GM11168 (cell line): ENCODE data around the gene GDF7.

Experiments used
- in situ Hi-C: fragments of 300-500 bp; cut with MboI; formaldehyde crosslinking; loops from one replicate; pipeline ENCODE4 v1.12.0; 2022; ENCODE audit warnings: low sequenced_read_pairs; ENCODE audit not compliant: unreplicated experiment

GDF7 gene

DNA sequence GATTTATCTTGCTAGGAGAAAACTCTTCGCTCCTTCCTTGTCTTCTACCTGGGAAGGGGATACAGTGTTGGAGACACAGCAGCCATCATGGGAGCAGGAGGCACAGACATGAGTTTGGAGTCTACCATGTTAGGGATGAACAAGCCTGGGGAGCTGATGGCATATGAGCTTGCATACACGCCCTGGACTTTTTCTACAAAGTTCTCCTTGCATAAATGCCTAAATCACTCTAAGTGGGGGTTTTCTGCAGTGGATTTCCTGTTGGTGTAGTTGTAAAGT lies 12.5 kb upstream of the GDF7 start:
- in situ Hi-C loops, result no loop called here

DNA sequence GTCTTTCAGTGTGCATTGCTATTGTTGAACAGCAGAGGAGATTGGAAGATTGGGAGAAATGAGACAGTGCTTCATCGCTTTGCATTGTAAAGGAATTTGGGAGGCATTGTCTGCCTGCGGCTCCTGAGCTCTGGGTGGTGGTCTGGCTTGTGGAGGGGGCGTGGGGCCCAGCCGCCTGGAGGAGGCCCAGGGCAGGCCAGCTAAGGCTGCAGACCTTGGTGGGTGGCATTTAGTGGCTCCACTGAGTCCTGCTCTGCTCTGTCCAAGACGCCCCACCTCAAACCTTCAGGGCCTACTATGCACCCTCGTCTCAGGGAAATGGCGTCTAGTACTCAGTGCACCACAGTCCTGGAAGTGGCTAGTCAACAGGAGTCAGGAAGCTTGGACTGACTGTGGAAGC lies 10.4 kb upstream of the GDF7 start:
- in situ Hi-C loops, result no loop called here

DNA sequence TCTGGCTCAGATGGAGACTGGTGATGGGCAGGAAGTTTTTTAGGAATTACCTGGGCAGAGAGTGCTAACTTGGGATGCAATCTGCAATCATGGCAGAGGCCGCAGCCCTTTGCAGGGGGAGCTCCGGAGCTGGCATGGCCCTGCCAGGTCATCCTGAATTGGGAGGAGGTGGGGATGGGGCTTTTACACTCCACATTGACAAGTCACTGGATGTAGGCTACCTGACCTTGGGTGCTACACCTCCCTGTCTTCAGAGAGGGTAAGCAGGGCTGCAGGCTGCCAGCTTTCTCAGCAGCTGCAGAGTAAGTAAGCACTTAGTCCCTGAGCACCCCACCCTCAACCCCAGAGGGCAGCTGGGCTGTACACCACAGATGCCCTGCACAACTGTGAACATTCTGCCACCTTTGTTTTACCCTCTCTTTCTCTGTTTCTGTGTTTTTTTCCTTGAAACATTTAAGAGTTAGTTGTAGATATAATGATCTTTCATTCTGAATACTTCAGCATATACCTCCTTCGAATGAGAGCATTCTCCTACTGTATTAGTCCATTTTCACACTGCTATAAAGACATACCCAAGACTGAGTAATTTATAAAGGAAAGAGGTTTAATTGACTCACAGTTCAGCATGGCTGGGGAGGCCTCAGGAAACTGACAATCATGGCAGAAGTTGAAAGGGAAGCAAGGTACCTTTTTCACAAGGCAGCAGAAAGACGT lies 9.3 kb upstream of the GDF7 start:
- in situ Hi-C loops, result no loop called here

DNA sequence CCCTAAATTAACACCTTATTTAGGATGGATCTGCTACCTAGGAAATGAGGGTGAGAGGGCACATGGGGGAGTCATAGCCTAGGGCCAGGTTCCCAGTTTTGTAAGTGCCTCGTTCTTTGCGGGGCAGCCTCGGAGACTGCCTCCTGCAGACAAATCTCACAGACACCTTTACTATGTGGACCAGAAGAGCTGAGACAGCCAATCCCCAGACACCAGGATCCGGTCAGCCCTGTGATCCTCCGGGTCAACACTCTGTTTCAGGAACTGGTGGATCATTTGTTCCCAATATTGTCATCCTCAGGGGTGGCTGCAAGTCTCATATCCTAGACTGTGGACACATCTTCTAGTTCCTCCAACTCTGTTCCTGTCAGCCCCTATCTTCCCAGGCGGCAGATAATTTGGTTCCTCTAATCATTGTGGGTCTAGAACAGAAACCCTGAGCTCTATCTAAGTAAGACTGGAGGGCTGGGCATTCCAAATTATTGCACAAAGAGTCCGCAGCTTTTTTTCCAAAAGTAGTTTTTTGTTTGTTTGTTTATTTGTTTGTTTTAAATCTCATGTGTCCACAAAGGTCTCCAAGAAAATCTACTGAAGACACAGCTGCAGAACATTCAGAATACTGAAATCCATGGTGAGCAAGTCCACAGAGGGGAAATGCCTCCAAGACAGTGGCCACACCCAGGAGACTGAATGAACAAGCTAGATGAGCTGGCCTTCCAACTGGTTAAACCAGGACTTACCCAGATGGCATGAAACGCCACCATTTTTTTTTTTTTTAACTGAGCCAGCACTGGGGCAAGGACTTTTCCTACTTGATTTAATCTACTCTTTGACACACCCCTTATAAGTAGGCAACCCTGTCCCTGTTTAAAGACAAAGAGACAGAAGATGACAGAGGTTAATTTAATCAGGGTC lies 6.2 kb upstream of the GDF7 start:
- in situ Hi-C loops, result loop anchor here (10.0 kb wide), 1 partner anchor 304 kb away; no protein-coding TSS in a partner anchor

DNA sequence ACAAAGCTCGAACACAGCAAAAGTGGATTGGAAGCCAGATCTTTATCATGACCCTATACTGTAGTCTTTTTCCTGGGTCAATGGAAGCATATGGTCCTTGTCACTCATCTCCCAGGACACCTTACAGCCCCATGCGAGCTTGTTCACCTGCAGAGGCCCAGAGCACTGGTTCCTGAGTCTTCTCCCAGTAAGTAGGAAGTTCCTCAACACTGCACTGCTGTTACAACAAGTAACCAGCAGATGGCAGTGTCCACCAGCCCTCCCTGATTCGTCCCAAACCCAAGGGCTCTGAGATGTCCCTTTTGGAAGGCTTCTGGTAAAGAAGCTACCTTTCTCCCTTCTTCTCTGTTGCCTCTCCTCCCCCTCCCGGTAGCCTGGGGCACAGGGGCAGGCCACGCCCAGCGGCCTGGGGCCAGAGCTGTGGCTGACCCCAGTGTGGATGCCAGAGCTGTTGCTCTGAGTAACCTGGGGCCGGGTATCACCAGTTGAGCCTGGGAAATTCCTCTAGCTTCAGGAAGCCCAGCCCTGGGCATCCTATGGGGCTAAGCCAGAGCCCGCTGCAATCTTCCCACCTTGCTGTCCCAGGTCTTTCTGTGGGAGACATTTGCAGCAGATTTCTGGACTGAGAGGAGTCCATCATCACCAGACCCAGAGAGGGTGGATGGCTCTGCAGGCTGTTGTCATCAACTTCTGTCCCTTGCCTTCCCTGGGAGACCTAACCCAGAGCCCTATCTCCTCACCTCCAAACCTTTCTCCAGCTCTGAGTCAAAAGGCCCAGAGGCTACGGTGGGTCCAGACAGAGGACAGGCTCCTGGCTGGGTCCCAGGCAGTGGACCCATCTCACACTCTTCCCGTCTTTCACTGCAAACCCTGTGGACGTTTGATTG lies 5.3 kb upstream of the GDF7 start:
- in situ Hi-C loops, result loop anchor here (10.0 kb wide), 1 partner anchor 303 kb away; no protein-coding TSS in a partner anchor

DNA sequence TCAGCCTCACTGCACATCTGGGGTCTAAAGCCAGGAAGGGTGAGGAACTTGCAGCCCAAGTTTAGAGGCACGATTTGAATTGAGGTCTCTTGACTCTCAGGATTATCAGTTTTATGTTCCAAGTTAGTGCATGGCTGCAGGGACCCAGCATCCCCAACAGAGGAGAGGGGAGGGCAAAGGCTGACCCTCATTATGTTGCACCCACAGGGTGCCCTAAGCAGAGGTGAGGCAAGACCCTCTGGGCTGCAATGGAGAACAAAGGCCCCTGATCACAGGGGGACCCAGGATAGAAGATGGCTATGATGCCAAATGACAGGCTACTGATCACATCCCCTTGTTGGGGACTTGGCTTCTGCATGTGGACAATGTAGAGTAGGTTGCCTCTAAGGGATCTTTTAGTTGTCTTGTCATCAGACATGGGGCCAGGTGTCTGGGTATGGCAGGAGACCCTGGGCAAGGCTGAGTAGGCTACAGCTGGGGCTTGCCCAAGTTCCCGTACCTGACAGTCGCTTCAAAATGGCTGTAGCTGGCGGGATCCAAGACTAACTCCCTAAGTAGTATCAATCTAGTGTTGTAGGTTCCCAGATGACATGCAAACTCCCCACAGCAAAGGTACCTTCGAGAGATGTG lies 4.5 kb upstream of the GDF7 start:
- in situ Hi-C loops, result loop anchor here (10.0 kb wide), 1 partner anchor 302 kb away; no protein-coding TSS in a partner anchor

DNA sequence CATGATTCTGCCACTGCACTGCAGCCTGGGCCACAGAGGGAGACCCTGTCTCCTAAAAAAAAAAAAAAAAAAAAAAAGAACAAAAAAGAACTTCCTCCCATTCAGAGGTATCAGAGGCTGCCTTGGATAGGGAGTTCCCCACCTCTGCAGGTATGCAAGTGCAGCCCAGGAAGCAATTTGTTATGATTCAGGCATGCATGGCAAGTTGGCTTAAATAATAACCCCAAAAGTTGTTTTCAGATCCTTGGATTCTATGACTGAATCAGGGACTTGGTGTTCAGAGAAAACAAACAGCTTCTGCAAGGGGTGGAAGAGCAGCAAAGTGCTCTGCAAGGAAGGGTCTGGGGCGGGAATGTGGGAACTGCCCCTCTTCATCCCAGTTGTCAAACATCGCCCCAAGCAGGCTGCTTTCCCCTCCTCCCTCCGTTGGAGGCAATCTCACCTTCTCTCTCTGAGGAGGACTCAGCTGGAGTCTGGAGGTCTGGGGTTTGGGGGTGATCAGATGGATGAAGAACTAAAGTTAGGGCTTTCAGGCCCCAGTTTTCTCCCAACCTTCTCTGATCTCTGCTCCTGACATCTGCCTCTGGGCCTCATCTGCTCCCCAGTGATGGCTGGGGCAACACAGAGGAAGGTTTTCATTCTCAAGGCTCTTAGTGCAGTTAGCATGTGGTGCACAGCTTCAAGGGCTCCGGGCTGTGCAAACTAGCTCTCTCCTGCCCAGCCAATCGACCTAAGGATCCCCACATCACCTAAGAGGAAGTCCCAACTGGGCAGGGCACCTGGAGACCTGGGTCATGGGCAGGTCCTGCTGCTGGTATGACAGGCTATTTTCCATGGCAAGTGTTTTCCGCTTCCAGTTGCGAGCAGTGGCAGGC lies 3.5 kb upstream of the GDF7 start:
- in situ Hi-C loops, result loop anchor here (10.0 kb wide), 1 partner anchor 301 kb away; no protein-coding TSS in a partner anchor

DNA sequence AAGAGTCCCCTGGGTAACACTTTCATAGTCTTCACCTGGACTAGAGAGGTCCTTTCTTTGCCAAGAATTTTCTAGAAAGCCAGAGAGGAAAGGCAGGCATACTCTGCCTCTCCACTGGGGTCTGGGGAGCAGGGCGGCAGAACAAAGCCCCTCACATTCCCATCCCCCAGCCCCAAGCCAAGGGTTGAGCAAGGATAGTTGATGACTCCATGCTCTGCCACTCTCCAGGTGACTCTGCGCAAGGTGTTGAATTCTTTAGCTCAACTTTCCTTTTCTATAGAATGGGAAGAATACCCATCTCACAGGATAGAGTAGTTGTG lies 2.9 kb upstream of the GDF7 start:
- in situ Hi-C loops, result loop anchor here (10.0 kb wide), 1 partner anchor 301 kb away; no protein-coding TSS in a partner anchor

DNA sequence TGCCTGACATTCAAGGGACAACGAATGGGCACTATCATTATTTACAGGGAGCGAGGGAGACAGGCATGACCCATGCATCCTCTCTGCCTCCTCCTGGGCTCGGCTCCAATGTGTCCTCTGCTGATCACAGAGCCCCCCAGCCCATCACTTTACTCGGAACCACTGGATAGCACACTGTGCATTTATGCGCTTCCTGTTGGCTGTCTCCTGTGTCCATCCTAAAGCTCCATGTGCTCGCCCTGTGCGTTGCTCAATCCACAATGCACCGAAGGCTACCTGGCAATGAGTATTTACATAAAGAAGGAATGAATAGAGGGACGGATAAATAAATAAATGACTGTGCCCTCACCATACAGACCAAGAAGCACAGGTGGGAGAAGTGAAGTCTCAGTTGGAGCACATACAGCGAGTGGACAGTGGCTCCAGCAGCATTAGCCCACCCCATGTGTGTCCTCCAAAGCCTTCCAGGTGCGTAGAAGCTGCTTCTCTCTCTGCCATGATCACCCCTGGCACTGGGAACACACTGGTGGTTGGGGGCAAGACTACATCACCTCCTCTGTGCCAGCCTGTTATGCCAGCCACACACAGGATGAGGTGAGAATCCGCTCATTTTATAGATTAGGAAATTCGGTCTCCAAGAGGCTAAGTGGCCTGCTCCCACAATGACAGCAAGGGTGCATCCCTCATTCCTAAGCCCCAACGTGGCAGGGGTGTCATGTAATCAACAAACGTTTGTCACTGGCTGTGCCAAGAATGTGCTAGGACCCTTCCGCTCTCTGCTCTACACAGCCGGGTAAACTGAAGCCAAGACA lies 2.3 kb upstream of the GDF7 start:
- in situ Hi-C loops, result loop anchor here (10.0 kb wide), 1 partner anchor 300 kb away; no protein-coding TSS in a partner anchor

DNA sequence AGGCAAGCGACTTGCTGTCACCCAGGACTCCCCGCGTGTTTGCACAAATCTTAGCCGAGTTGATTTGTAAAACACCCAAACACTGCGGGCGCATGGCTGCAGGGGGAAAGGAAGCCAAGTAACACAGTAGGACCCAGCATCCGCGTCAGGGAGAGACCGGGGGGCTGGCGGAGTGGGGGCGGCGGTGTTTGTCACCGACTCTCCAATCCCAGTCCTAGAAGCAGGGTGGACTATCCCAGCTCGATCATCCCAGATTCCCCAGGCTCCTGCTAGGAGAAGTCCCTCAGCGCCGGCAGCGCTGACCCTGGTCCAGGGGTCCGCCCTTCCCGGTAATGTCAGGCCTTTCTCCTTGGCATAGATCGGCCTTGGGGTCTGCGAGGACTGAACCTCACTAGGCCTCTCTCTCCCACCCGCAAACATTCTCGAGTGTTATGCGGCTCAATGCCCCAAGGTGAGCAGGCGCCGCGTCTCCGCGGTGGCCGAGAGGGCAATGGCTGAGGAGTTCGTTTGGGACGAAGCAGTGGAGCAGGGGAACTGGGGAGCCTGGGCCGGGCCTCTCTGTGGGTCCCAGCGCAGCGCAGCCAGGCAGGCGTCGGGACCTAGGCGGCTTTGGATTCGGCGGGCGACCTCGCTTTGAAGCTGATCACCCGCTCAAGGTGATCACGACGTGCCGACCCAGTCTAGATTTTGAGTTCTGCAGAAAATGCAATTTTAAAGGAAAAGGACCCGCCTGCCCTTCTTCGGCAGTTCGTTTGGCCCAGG lies 1.5 kb upstream of the GDF7 start:
- in situ Hi-C loops, result loop anchor here (10.0 kb wide), 1 partner anchor 299 kb away; no protein-coding TSS in a partner anchor

DNA sequence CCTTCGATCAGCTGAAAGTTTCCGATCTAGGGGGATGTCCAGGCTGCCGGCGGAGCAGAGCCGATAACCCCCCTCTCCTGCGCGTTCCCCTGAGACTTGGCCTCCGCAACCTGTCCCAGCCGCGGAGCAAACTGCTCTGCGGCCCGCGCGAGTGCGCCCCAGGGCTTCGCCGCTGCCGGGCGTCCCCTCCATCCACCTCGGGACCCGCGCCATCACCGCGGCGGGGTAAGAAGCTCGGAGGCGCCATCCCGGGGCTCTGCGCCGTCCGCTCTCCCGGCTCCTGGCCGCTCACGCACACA lies 990 bp upstream of the GDF7 start:
- in situ Hi-C loops, result loop anchor here (10.0 kb wide), 1 partner anchor 299 kb away; no protein-coding TSS in a partner anchor

DNA sequence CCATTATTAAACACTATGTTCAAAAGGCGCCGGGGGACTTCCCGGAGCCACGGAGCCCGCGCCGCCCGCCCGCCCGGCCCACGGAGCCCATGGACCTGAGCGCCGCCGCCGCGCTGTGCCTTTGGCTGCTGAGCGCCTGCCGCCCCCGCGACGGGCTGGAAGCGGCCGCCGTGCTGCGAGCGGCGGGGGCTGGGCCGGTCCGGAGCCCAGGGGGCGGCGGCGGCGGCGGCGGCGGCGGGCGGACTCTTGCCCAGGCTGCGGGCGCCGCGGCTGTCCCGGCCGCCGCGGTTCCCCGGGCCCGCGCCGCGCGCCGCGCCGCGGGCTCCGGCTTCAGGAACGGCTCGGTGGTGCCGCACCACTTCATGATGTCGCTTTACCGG lies 197 bp downstream of the GDF7 start:
- in situ Hi-C loops, result loop anchor here (10.0 kb wide), 1 partner anchor 298 kb away; no protein-coding TSS in a partner anchor

DNA sequence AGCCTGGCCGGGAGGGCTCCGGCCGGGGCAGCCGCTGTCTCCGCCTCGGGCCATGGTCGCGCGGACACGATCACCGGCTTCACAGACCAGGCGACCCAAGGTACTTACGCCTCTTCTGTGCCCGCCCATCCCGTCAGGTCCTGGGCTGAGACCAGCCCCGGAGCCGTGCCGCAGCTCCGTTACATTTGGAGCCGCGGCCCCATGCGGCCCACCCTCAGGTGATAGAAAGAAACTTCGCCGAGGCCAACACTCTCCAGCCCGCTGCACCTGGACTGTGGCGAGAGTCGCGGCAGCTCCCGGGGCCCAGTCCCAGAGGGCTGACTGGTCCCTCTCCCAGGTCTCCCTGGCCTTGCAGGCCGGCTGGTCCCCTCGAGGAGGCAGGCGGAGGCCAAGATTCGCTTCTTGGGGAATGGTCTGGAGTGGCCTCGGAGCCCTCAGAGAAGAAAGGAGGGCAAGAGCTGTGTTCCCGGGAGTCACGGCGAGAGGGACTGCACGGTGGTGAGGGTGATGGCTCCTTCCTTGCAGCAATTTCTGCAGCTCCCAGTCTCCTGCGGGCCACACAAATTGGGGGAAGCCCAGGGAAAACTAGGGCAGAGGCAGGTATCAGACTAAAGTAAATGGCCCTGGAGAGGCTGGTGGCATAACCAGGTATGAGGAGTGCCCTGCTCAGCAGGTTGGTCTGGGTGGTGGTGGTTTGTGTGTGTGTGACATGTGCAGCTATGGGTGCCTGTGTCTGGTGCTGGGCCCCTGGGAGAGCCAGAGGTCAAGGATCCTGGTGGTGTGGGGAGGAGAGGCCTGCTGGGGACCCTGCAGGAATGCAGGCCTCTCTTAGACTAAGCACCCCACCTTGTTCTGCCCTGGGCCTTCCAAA lies 822 bp downstream of the GDF7 start:
- in situ Hi-C loops, result loop anchor here (10.0 kb wide), 1 partner anchor 297 kb away; no protein-coding TSS in a partner anchor

DNA sequence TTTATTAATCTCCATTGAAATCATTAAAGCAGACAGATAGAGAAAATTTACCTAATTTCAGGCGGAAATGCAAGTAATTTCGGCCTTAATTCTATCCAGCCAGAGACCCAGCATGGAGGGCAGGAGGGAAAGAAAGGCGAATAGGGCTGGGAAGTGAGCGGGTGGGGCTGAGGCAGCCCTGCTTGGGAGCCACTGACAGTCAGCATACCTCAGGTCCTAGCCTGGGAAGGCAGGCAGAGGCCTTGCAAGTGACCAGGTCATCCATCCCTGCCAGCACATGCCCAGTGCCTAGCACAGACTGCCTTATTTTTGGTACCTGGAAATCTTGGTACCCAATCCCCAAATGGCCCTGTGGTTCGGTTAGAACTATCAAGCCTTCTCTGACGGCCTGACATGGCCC lies 1.5 kb downstream of the GDF7 start:
- in situ Hi-C loops, result loop anchor here (10.0 kb wide), 1 partner anchor 296 kb away; no protein-coding TSS in a partner anchor

DNA sequence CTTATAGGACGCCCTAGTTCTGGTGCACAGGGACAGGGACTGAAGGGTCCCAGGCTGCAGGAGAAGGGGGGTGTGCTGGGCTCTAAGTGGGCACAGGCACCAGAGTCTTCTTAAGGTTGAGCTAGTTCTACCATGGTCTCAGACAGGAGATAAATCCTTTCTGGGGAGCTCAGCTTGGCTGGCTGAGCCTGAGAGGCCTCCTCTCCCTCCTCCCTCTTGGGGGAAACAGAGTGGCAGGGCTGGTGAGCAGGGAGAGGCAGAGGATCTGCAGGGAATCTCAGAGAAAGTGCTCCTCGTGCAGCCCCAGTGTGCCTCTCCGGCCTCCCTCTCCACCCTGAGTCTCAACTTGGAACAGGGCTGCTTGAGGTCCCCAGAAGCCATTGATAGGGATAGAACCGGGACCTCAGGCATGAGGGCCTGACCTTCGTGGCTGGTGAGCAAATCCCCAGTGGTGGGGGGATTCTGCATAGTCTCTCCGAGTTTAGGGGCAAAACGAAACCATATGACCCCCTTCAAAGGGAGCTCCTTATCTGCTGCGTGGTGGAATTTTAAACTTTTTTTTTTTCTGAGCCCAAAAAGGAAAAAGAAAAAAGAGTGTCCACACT lies 2.0 kb downstream of the GDF7 start:
- in situ Hi-C loops, result loop anchor here (10.0 kb wide), 1 partner anchor 296 kb away; no protein-coding TSS in a partner anchor
